Lower leg skin (tissue), 3 donors: ENCODE measurements around the gene PLEKHM1.
"Not testable (repeated sequence)": the region's sequence is repeated elsewhere in the genome, so short reads cannot be mapped to it uniquely, and the experiment has no call there.

ENCODE experiments used
- CTCF ChIP-seq, 3 donors: fragments of 450-650 bp; IDR thresholded peaks; one replicate each; pipeline ENCODE4 v1.5.1; 2016; ENCODE audit warnings: antibody characterized with exemption in 3 of 3, mild to moderate bottlenecking in 3 of 3, moderate library complexity in 2 of 3
- POLR2A ChIP-seq, 2 donors: fragments of 450-650 bp; IDR thresholded peaks; one replicate each; pipeline ENCODE4 v1.6.1; 2016 to 2017; ENCODE audit warnings: antibody characterized with exemption in 2 of 2, mild to moderate bottlenecking in 1 of 2, moderate library complexity in 1 of 2

- TF ChIP-seq CTCF, POLR2A (IDR thresholded peaks at IDR 0.05): not testable (repeated sequence)
These were observed 323 bp downstream of the PLEKHM1 start for GRCh38 chr17:45490198-45490597.
